NCI-H510A (cell line): Measurements from ENCODE around the gene TRIM44.
"Not testable (repeated sequence)": the region's sequence is repeated elsewhere in the genome, so short reads cannot be mapped to it uniquely, and the experiment has no call there.

Source experiments
- DNase-seq: peaks from one replicate; lab custom pipeline; 2025; lab: John Stamatoyannopoulos, UW

TRIM44 gene

GRCh38 chr11:35753573-35753972, 91.0 kb downstream of the TRIM44 start:
- not testable (repeated sequence) for DNase-seq

- DNase-seq, result not testable (repeated sequence)
Observed at GRCh38 chr11:35759951-35760350, 97.4 kb downstream of the TRIM44 start.

DNA sequence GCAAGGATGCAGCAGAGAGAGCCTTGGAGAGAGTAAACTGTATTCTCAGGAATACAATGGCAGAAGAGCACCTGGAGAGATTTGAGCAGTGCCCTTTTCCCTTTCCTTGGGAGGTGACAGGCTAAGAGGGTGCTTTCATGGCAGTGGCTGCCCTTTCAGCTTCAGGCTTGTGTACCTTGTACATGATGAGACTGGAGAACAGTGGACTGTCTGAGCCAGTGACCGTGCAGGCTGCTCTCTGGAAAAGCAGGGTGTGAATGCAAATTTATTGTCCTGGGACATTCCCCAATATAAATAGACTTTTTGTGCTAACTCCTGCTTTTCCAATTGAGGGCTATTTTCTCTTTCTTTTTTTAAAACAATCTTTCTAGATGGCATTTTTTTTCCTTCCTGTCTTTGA, 99.3 kb downstream of the TRIM44 start:
- DNase-seq, result no peak

DNA sequence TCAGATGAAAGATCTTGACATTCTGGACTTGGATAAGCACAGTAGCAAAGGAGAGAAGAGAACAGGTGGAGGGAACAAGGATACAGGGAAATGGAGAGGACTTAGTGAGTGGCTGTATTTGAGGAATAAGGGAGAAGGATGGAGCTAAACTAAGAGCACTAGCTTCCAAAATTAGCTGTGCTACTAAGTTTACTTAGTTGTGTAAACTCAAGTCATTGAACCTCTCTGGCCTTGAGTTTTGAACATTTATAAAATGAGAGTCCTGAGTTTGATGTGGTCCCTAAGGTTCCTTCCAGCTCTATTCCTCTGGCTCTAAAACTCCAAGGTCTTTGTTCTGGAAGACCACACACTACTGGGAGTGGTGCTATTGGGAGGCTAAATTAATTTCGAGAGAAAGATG, 100.7 kb downstream of the TRIM44 start:
- DNase-seq, result no peak

- DNase-seq, result no peak
Observed at GRCh38 chr11:35763765-35764164, 101.2 kb downstream of the TRIM44 start.

GRCh38 chr11:35764417-35764816, 101.8 kb downstream of the TRIM44 start:
- no peak for DNase-seq

- DNase-seq, result no peak
Observed at GRCh38 chr11:35765211-35765610, 102.6 kb downstream of the TRIM44 start.

- no peak for DNase-seq
Observed at GRCh38 chr11:35766651-35767050, 104.1 kb downstream of the TRIM44 start.

GRCh38 chr11:35770425-35770824, 107.8 kb downstream of the TRIM44 start:
- DNase-seq, result not testable (repeated sequence)

DNA sequence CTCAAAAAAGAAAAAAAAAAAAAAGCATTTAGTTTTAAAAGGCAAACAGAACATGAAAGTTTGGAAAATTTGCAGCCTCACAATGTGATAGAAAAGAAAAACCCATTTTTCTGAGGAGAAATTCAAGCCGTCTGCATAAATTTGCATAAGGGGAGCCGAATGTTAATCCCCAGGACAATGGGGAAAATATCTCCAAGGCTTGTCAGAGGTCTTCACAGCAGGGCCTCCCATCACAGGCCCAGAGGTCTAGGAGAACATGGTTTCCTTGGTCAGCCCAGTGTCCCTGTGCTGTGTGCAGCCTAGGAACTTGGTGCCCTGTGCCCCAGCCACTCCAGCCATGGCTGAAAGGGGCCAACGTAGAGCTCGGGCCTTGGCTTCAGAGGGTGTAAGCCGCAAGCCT, 109.1 kb downstream of the TRIM44 start:
- no peak for DNase-seq

GRCh38 chr11:35777241-35777640, 114.7 kb downstream of the TRIM44 start:
- not testable (repeated sequence) for DNase-seq

DNA sequence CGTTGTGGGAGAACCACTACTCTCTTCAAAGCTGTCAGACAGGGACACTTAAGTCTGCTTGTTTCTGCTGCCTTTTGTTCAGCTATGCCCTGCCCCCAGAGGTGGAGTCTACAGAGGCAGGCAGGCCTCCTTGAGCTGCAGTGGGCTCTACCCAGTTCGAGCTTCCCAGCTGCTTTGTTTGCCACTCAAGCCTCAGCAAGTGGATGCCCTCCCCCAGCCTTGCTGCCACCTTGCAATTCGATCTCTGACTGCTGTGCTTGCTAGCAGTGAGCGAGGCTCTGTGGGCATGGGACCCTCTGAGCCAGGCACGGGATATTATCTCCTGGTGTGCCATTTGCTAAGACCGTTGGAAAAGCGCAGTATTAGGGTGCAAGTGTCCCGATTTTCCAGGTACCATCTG, 116.4 kb downstream of the TRIM44 start:
- DNase-seq, result not testable (repeated sequence)

- no peak for DNase-seq
Observed at GRCh38 chr11:35779409-35779808, 116.8 kb downstream of the TRIM44 start.

- no peak for DNase-seq
Observed at GRCh38 chr11:35780951-35781860, 118.6 kb downstream of the TRIM44 start.

DNA sequence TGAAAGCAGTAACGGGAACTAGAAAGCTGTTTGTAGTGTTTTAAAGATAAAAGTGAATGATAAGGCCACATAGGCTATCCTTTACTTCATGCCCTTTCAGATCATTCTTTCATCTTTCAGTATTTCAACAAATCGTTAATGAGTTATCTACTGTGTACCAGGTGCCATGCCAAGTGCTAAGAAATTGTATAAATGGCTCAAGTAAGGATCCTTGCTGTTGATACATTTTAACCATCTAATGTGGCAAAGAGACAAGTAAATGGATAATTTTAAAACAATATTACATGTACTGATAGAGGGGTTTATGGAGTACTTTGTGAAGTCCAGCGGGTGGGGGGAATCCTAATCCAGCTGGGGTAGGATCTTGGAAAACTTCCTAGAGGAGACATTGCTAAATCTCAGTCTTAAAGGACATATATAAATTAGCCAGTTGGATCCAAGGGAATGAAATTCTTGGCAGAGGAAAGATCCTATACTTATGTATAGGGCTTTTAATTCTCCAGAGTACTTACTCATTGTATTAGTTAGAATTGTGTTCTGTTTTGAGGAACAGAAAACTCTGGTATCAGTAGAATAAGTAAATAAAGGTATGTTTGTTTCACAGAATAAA, 119.4 kb downstream of the TRIM44 start:
- DNase-seq, result no peak

GRCh38 chr11:35783809-35784208, 121.2 kb downstream of the TRIM44 start:
- DNase-seq, result no peak

GRCh38 chr11:35784699-35785098, 122.1 kb downstream of the TRIM44 start:
- no peak for DNase-seq

- no peak for DNase-seq
Observed at GRCh38 chr11:35785287-35786167, 123.0 kb downstream of the TRIM44 start.

DNA sequence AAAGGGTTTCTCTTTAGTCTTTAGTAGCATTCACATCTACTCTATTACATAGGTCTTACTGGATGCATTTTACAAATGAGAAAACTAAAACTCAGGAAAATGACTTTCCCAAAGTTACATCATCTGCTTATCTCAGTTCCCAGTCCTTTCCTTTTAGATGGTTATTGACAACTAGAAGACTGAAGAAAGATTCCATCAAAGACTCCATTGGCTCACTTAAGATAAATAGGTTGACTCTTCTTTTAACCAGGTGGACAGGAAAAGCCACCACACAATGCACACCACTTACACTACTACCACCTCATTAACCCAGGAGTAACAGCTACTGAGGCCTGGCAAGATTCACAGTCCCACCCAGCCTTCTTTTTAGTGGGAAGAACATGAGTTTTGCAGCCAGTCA, 123.6 kb downstream of the TRIM44 start:
- no peak for DNase-seq

- DNase-seq, result no peak
Observed at GRCh38 chr11:35787013-35787504, 124.5 kb downstream of the TRIM44 start.

GRCh38 chr11:35787626-35788025, 125.1 kb downstream of the TRIM44 start:
- DNase-seq, result no peak
